Astrocyte (in vitro differentiated cells and primary cell): ENCODE data around the gene PBX2. TPM values are rescaled to one million over a fixed set of nuclear protein-coding genes. Genes with fewer than 3 reads are reported as not detected.

ENCODE experiments used
- DNase-seq: peaks from one replicate; pipeline ENCODE4 v3.0.0-alpha.2; 2010; ENCODE audit warnings: low read depth
- FAIRE-seq: peaks from 2 replicates; lab custom pipeline; 2011; peaks lifted over from hg19 to GRCh38; lab: Jason Lieb, UNC
- H2AFZ ChIP-seq: 2 replicates; pipeline ENCODE4 v1.6.0; 2012; ENCODE audit warnings: low read depth, low read length, inconsistent platforms
- H3K27ac ChIP-seq: 2 replicates; pipeline ENCODE4 v1.5.1; 2011; ENCODE audit warnings: low read depth, low read length, inconsistent platforms
- H3K27me3 ChIP-seq: 2 replicates; pipeline ENCODE4 v1.6.0; 2011; ENCODE audit warnings: low read length, inconsistent platforms; ENCODE audit not compliant: insufficient read depth
- H3K36me3 ChIP-seq: 2 replicates; pipeline ENCODE4 v1.5.1; 2011; ENCODE audit warnings: low read length, inconsistent platforms; ENCODE audit not compliant: insufficient read depth
- H3K4me1 ChIP-seq: 2 replicates; pipeline ENCODE4 v1.5.1; 2011; ENCODE audit warnings: low read length, inconsistent platforms; ENCODE audit not compliant: insufficient read depth
- H3K4me2 ChIP-seq: 2 replicates; pipeline ENCODE4 v1.6.0; 2012; ENCODE audit warnings: low read length, inconsistent platforms
- H3K4me3 ChIP-seq: 2 replicates; pipeline ENCODE4 v1.5.1; 2011; ENCODE audit warnings: low read depth, mild to moderate bottlenecking, low read length, inconsistent platforms; ENCODE audit not compliant: insufficient read depth
- H3K79me2 ChIP-seq: 2 replicates; pipeline ENCODE4 v1.6.0; 2012; ENCODE audit warnings: mild to moderate bottlenecking, low read length, inconsistent platforms; ENCODE audit not compliant: insufficient read depth
- H3K9ac ChIP-seq: 2 replicates; pipeline ENCODE4 v1.6.0; 2012; ENCODE audit warnings: mild to moderate bottlenecking, low read length, inconsistent platforms
- H3K9me3 ChIP-seq: 2 replicates; pipeline ENCODE4 v1.5.1; 2012; ENCODE audit warnings: low read depth, mild to moderate bottlenecking, low read length, inconsistent platforms; ENCODE audit not compliant: insufficient read depth
- H4K20me1 ChIP-seq: 2 replicates; pipeline ENCODE4 v1.6.0; 2012; ENCODE audit warnings: low read length, inconsistent platforms; ENCODE audit not compliant: insufficient read depth
- H3K27ac Mint-ChIP-seq: one replicate; pipeline ENCODE4 v1.8.0; 2021; ENCODE audit warnings: mild to moderate bottlenecking, mixed read lengths; ENCODE audit not compliant: unreplicated experiment
- H3K27me3 Mint-ChIP-seq: one replicate; pipeline ENCODE4 v1.8.0; 2021; ENCODE audit warnings: low read depth, mixed read lengths; ENCODE audit not compliant: unreplicated experiment
- H3K36me3 Mint-ChIP-seq: one replicate; pipeline ENCODE4 v1.8.0; 2021; ENCODE audit warnings: low read depth, mixed read lengths; ENCODE audit not compliant: unreplicated experiment
- H3K4me1 Mint-ChIP-seq: one replicate; pipeline ENCODE4 v1.8.0; 2021; ENCODE audit warnings: low read depth, mixed read lengths; ENCODE audit not compliant: unreplicated experiment
- H3K4me3 Mint-ChIP-seq: one replicate; pipeline ENCODE4 v1.8.0; 2021; ENCODE audit warnings: mild to moderate bottlenecking, moderate library complexity, mixed read lengths; ENCODE audit not compliant: unreplicated experiment
- H3K9me3 Mint-ChIP-seq: one replicate; pipeline ENCODE4 v1.8.0; 2021; ENCODE audit warnings: mild to moderate bottlenecking, mixed read lengths; ENCODE audit not compliant: unreplicated experiment
- EZH2 ChIP-seq: IDR thresholded peaks from 2 replicates; pipeline ENCODE4 v1.6.1; 2012; ENCODE audit warnings: mild to moderate bottlenecking, low read length, inconsistent platforms; ENCODE audit not compliant: insufficient read depth
- total RNA-seq: library from RNA; stranded (reverse); gene quantifications from 2 replicates; pipeline ENCODE4 v1.2.1, GENCODE V29; 2021
- TF ChIP-seq, protein P1 (sequence below): IDR thresholded peaks from 2 replicates; pipeline ENCODE4 v1.5.1; 2011; ENCODE audit warnings: low read depth, mild to moderate bottlenecking, inconsistent platforms, low read length, moderate library complexity; ENCODE audit not compliant: insufficient read depth

Gene PBX2
- total RNA-seq, 1 donor from 2014 or later = 80.7 TPM

DNA sequence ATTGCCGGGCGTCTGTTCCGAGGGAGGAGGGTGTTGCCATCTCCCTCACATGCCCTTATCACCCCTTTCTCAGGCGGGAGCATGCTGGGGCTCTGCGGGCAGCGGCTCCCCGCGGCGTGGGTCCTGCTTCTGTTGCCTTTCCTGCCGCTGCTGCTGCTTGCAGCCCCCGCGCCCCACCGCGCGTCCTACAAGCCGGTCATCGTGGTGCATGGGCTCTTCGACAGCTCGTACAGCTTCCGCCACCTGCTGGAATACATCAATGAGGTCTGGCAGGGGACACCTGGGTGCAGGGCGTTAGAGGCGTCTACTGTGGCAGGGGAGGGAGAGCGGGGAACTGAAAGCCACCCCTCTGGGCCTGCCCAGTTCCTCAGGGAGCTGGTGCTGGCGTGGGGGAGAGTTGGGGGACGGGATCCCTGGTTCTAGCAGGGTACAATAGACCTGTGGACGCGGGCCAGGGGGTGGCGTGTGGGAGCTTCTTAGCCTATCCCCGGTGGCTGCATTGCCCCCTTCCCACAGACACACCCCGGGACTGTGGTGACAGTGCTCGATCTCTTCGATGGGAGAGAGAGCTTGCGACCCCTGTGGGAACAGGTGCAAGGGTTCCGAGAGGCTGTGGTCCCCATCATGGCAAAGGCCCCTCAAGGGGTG is 35.4 kb downstream of the PBX2 start:
- H2AFZ ChIP-seq = peak overlapping the region; percentile 76
- H4K20me1 ChIP-seq = peaks cover 9% of the 10 kb centered on the region
- Mint-ChIP-seq H3K4me1 (peaks cover 19% of the 10 kb centered on the region), H3K4me3 (peak overlapping the region; percentile 98), H3K27me3 (peaks cover 14% of the 10 kb centered on the region), H3K36me3 (peaks cover 12% of the 10 kb centered on the region), H3K9me3 (peaks cover 2% of the 10 kb centered on the region), H3K27ac (peak overlapping the region; percentile 95)
- H3K4me2 ChIP-seq = peak overlapping the region; percentile 92
- FAIRE-seq (no peak), DNase-seq (peak; percentile 48)
- no peak for TF ChIP-seq EZH2
- TF ChIP-seq, protein P1, sequence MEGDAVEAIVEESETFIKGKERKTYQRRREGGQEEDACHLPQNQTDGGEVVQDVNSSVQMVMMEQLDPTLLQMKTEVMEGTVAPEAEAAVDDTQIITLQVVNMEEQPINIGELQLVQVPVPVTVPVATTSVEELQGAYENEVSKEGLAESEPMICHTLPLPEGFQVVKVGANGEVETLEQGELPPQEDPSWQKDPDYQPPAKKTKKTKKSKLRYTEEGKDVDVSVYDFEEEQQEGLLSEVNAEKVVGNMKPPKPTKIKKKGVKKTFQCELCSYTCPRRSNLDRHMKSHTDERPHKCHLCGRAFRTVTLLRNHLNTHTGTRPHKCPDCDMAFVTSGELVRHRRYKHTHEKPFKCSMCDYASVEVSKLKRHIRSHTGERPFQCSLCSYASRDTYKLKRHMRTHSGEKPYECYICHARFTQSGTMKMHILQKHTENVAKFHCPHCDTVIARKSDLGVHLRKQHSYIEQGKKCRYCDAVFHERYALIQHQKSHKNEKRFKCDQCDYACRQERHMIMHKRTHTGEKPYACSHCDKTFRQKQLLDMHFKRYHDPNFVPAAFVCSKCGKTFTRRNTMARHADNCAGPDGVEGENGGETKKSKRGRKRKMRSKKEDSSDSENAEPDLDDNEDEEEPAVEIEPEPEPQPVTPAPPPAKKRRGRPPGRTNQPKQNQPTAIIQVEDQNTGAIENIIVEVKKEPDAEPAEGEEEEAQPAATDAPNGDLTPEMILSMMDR = peak; percentile 21
- peaks cover 17% of the 10 kb centered on the region for H3K79me2 ChIP-seq
- peaks cover 24% of the 10 kb centered on the region for H3K4me1 ChIP-seq
- peak overlapping the region; percentile 82 for H3K27ac ChIP-seq
- no peaks in the 10 kb centered on the region for H3K9me3 ChIP-seq
- peak overlapping the region; percentile 88 for H3K4me3 ChIP-seq
- H3K27me3 ChIP-seq = peaks cover 6% of the 10 kb centered on the region
- H3K9ac ChIP-seq = peak overlapping the region; percentile 86
- peaks cover 11% of the 10 kb centered on the region for H3K36me3 ChIP-seq

DNA sequence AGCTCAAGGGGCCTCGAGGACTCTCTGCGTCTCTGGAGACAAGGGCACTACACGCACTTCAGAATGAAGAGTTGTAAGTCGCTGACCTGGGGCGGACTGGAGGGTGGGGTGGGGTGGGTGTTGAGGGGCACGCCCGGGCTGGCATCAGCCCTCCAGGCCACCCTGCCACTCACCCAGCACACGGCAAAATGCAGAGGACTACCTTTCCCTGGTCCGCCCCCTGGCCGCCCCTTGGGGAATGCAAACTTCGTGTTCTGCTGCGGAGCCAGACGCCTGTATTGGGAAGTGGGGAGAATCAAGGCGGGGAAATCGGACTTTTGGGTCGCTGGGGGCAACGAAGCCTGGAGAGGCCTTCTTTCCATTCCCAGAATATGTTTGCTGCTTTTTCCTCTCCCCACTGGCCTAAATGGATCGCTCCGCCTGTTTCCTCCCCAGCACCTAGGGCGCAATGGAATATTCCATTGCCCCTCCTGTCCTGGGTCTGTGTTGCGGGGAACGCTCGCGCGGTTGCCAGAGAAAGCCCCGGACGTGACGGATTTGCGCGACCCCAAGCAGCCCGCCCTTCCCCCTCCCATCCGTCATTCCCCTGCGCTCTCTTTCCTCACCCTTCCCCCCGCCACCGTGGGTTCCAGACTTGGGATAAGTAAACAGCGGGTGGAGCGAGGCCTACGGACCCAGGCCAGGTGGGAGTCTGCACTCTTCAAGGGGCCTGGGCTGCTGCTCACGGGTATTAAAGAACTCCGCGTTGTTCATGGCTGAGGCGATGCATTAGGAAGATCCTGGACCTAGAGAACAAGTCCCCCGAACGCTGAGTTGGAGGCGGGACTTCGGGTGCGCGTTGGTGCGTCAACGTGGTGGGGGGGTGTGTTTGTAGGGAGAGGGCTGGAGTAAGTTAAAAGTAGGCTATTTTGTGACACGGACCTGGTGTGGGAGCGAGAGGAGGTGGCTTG is 36.2 kb downstream of the PBX2 start, which contains the start of gene PPT2:
Gene PPT2 (plus strand): TSS at position 578 of the 950 bp plus-strand sequence. CDS start 454 bp downstream, outside the sequence.
- Mint-ChIP-seq H3K27ac (peak within 1 kb of the TSS; percentile 95), H3K4me1 (peaks cover 19% of the 10 kb centered on the region), H3K27me3 (peaks cover 19% of the 10 kb centered on the region), H3K4me3 (peak within 1 kb of the TSS; percentile 98), H3K36me3 (peaks cover 13% of the 10 kb centered on the region), H3K9me3 (peaks cover 3% of the 10 kb centered on the region)
- DNase-seq = peak; percentile 87
- Histone ChIP-seq H3K79me2 (peaks cover 17% of the 10 kb centered on the region), H3K4me3 (peak within 1 kb of the TSS; percentile 88), H3K4me2 (peak within 1 kb of the TSS; percentile 92), H3K9me3 (no peaks in the 10 kb centered on the region), H2AFZ (peak within 1 kb of the TSS; percentile 76), H3K27ac (peak within 1 kb of the TSS; percentile 82), H3K4me1 (peaks cover 24% of the 10 kb centered on the region), H4K20me1 (peaks cover 9% of the 10 kb centered on the region), H3K36me3 (peaks cover 11% of the 10 kb centered on the region), H3K27me3 (peaks cover 13% of the 10 kb centered on the region), H3K9ac (peak within 1 kb of the TSS; percentile 86)
- TF ChIP-seq, protein P1 = no peak
- TF ChIP-seq EZH2 = no peak
- no peak for FAIRE-seq
